GM19324 (cell line): ENCODE measurements around the gene RALB.
"Not testable (repeated sequence)": the region's sequence is repeated elsewhere in the genome, so short reads cannot be mapped to it uniquely, and the experiment has no call there.

ENCODE experiments used
- ATAC-seq: cut with Tn5 transposase; IDR thresholded peaks from one replicate; pipeline ENCODE4 v1.9.1; 2021; ENCODE audit warnings: mild to moderate bottlenecking, moderate library complexity; ENCODE audit not compliant: unreplicated experiment, low FRiP score

The RALB gene

DNA sequence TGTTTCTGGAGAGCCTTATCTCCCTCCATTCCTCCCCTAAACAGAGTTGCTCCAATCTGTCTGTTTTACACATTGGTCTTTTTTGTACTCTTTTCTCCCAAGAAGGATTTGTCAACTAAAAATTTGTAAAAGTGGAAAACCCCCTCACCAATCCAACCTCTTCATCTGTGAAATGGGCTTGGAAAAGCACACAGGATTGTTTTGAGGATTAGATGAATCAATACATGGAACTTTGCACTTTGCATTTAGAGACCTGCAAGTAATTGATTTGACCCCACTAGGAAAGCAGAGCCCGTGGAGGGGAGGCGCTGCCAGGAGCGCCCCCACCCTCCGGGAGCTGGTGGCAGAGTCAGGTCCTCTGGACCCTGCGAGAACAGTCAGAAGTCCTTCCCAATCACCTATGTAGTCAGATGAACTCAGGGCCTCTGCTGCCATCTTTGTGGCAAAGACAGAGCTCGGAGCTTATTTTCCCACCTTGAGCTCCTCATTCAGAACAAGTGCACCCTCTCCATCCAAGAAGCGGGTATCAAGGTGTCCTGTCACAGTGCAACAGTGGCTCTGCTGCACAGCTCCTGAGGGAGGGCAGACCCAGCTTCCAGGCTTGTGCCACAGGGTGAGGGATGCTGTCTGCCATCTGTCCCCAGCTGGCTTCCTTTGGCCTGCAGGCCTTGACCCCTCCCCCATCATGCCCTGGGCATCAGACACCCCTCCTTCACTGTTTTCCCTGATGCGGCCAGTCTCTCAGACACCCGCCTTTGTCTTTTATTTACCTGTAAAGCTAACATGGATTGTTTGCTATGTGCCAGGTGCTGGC is 27.7 kb upstream of the RALB start:
- no peak for ATAC-seq

GRCh38 chr2:120225549-120226065 is 27.0 kb upstream of the RALB start:
- no peak for ATAC-seq

- ATAC-seq: no peak
Measured at GRCh38 chr2:120226316-120226715, 26.3 kb upstream of the RALB start.

GRCh38 chr2:120227111-120227991 is 25.3 kb upstream of the RALB start:
- no peak for ATAC-seq

GRCh38 chr2:120228503-120228902 is 24.1 kb upstream of the RALB start:
- ATAC-seq: no peak

DNA sequence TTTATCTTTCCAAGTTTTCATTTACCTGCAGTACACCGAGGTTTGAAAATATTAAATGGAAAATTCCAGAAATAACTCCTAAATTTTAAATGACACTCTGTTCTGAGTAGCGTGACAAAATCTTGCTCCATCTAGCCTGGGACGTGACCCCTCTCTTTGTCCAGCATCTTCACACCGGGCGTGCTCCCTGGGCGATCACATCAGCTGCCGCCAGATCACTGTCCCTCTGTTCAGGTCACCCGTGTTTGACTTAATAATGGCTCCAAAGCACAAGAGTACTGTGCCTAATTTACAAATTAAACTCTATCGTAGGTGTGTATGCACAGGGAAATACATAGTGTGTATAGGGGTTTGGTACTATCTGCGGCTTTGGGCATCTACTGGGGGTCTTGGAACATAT is 23.3 kb upstream of the RALB start:
- no peak for ATAC-seq

- ATAC-seq: no peak
Measured at GRCh38 chr2:120230515-120231471, 21.9 kb upstream of the RALB start.

GRCh38 chr2:120231564-120231973 is 21.1 kb upstream of the RALB start:
- ATAC-seq: peak; percentile 18

DNA sequence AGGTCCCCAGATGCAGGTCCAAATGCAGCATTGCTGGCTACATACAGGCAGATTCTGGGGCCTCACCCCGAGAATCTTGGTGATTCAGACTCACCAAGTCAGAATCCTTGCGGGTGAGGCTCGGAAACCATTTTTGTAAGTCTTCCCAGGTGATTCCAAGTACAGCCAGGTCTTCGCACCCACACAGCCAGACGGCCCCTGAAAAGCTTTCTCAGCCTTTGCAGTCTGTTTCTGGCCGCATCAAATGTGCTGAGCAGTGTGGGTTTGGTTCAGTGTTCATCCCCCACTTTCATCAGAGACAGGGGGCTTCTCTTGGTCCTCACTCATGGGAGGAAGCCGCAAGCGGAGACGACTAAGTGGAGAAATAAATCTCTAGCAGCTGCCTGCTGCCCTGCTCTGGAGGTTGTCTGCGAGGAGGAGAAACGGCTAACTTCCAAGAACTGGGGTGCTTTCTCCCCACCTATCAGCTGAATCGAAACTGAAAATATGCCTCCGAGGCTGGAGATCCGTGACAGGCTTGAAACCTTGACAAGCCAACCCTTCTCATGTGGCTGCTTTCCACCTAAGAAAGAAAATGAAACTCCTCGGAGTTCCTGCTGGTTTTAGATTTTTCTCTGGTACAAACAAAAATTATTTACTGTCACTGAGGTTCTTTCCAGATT is 20.5 kb upstream of the RALB start:
- peak; percentile 81 for ATAC-seq

- ATAC-seq: no peak
Measured at GRCh38 chr2:120233292-120233691, 19.4 kb upstream of the RALB start.

DNA sequence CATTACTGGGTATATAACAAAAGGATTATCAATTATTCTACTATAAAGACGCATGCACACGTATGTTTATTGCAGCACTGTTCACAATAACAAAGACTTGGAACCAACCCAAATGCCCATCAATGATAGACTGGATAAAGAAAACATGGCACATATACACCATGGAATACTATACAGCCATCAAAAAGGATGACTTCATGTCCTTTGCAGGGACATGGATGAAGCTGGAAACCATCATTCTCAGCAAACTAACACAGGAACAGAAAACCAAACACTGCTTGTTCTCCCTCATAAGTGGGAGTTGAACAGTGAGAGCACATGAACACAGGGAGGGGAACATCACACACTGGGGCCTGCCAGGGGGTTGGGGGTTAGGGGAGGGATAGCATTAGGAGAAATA is 17.5 kb upstream of the RALB start:
- not testable (repeated sequence) for ATAC-seq

DNA sequence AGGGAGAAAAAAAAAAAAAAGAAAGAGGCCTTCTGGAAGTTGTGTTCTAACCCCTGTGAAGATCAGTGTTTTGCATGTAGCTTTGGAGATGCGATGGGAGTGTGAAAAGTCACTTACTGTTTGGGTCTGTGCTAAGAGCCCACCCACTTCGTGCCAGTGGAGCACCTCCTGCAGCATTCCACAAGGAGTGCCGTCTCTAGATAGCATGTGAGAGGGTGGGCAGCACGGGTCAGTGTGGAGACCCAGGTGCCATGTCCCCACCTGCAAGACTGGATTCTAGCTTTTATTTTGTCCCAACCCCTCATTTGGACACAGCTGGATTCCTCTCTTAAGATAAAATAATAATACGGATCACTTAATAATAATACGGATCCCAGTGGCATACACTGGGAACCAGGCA is 17.0 kb upstream of the RALB start:
- no peak for ATAC-seq

- no peak for ATAC-seq
Measured at GRCh38 chr2:120236316-120236715, 16.3 kb upstream of the RALB start.

DNA sequence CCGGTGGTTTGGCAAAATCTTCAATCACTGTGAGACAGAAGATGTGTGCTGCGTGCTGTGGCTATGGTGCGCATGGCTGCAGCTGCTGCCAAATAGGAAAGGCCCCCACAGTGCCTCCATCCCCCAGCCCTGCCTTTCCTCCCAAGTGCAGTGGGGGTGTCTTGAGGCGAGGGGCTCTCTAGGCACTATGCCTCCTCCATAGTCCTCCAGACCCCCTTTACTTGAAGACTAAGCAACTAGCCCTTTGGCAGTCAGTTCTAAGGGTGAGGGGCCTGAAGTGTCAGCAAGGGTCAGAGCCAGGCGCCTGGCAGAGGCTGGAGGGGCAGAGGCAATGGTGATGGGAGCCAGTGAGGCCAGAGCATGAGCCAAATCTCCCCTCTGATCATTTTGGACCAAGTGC is 15.9 kb upstream of the RALB start:
- ATAC-seq: no peak

GRCh38 chr2:120237491-120237902 is 15.2 kb upstream of the RALB start:
- no peak for ATAC-seq

DNA sequence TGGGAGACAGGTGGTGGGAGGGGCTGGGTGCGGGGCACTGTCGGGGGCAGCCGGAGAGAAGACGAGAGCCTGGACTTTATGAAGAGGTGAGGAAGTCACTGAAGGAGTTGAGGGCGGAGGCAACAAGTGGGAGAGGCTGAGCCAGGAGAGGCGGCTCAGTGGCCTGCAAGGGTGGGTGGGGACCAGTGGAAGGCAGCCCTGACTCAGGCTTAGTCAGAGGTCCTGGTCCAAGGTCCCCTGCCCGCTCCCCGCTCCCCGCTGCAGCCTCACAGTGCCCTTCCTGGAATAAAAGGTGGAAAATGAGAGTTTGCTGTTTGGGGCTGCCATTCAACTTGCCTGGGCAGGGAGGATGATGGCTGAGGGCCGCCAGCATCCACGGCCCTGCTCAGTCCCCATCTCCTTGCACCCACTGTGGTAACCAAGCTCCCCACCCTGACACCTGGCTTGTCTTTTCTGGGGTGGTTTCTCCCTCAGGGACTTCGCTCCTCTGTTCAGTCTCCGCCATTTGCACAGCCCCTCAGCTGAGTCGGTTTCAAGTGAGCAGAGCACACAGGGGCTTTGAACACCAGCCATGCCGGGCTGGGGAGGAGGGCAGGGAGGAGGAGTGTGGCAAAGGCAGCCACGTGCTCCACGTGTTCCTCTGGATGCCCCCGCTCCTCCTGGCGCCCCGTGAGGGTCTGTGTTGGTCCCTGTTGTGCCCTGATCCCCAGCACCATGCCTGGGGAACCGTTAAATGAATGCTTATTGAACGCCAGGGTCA is 13.7 kb upstream of the RALB start:
- no peak for ATAC-seq

DNA sequence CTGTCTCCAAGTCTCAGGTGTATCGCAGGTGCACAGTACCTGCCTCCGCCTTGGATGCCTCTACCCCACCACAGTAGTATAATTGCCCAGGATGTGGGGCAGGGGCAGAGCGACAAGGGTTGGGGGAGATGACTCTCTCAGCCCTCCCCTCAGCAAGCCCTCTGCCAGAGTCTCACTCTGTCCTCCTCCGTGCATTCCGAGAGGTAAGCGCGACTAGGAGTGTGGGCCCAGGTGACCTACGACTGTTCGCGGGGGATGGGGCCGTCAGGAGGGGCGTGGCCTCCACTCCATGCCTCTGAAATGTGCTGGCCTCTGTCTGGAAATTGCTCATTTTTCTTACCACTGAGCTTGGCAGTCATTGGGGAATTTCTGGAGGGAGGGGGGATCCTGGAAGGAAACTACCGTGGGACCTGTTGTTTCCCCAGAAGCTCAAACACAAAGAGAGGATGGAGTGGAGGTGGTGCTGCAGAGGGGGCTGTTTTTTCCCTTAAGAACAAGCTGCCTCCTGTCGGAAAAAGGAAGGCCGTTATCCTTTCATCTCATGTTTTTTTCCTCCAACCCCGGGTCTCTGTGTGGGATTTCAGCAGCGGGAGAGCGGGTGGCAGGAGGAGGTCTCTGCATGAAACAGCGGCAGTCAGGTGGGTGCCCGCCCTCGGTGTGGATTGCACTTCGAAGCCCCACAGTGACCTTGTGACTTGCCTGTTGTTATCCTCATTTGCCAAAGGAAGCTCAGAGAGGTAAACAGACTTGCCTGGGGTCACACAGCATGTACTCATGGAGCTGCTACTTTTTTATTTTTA is 13.0 kb upstream of the RALB start:
- no peak for ATAC-seq

DNA sequence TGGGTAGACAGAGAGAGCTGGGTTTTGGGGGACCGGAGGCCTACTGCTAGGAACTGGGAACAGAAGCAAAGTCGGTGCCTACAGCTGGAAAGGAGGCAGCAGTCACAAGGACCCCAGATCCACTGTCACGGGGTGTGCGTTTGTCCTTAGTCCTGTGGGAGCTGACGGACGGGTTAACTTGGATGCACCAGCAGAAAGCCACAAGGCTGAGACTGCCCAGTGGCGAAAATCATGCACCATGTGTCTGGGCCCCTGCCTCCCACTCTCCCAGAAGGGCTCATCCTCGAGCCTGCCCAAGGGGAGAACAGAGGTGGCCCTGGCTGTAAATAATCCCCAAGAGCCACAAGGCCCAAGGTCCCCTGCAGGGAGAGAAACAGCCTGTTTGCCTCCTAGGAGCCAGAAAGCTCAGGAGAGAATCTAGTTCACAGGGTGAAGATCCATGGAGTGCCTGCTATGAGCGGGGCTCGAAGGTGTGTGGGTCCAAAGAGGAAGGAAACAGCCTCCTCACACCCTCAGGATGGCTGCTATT is 11.7 kb upstream of the RALB start:
- no peak for ATAC-seq
